GM19043 (cell line): Measurements from ENCODE around the gene SERPING1.

Source experiments
- ATAC-seq: cut with Tn5 transposase; IDR thresholded peaks from one replicate; pipeline ENCODE4 v1.9.1; 2021; ENCODE audit warnings: low read depth; ENCODE audit not compliant: unreplicated experiment

The SERPING1 gene

DNA sequence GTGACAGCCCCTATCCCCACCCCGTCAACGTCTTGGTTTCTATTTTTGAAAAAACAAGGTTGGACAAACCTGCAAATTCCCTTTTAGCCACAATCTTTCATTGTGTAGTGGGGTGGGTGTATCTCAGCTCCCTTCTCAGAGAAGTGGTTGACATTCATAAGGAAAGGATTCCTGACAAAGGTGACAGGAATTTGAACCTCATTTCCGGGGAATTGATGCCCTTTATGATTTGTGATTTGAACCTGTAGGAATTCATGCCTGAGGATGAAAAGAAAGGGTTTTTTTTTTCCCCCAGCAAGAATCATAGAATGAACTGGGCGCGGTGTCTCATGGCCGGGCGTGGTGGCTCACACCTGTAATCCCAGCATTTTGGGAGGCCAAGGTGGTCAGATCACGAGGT, 37.8 kb downstream of the SERPING1 start:
- no peak for ATAC-seq

- ATAC-seq: no peak
These were observed 40.1 kb downstream of the SERPING1 start for GRCh38 chr11:57637626-57638004.

- ATAC-seq: peak; percentile 51
These were observed 40.7 kb downstream of the SERPING1 start for GRCh38 chr11:57638005-57638781.

- ATAC-seq: no peak
These were observed 41.4 kb downstream of the SERPING1 start for GRCh38 chr11:57638811-57639320.

- ATAC-seq: no peak
These were observed 42.0 kb downstream of the SERPING1 start for GRCh38 chr11:57639321-57640067.

DNA sequence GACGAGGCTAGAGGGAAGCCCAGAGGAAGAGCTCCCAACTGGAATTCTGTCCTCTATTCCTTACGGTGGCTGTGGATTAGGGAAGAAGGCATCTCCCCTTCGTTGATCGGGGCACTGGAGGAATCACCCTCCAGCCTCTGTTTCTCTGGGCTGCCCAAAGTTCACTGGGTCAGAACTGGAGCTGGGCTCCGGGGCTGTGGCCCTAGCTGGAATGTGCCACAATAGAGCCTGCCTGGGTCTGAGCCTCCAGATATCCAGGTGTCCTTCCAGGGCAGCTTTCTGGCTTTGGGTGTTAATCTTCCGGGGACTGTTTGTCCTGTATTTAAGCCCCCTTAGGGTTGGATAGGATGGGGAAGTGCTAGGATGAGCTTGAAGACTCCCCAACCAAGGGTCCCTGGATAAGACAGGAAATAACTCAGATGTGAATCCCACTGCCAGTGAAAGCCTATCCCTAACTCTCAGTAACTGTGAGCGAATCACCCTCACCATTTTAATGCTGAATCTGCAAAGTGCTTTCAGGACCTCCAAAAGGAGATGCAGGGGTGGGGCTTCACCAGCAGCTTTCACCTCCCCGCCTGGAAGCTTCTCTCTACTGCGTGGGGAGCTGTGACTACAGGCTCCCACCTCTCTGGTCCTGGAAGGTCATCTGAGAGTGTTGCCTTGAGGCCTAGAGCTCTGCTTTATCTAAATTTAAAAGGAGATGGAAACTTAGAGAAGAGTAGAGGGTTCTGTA, 42.7 kb downstream of the SERPING1 start:
- ATAC-seq: no peak

DNA sequence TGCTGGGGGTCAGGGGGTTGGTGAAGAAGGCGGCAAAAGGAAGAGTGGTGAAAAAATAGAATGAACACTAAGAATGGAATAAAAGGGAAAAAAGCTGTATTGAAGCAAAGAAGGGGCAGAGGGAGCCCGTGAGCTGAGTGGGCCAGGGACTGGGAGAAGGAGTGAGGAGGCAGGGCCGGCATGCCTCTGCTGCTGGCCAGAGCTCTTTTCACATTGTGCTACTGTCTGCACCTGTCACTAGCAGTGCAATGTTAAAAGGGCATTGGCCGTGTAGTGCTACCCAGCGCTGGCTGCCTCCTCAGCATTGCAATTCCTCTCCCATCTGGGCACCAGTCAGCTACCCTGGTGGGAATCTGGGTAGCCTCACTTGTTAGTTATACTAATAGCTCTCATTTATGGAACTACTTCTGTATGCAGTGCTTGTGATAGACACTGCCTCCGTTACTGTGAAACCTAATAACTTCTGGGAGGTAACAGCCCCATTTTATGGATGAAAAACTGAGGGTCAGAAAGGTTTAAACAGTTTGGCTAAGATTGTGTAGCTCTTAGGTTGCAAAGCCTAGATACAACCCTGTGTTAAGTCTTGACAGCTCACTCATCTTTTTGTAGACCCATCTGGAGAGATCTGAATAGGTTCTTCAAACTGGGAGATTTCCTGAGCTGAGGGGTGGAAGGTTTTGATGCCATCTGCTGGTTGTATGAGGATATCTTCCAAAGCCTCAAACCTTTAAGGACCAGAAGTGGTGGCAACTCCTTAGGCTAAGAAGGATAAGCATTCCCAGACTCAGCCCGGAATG, 43.7 kb downstream of the SERPING1 start:
- no peak for ATAC-seq

DNA sequence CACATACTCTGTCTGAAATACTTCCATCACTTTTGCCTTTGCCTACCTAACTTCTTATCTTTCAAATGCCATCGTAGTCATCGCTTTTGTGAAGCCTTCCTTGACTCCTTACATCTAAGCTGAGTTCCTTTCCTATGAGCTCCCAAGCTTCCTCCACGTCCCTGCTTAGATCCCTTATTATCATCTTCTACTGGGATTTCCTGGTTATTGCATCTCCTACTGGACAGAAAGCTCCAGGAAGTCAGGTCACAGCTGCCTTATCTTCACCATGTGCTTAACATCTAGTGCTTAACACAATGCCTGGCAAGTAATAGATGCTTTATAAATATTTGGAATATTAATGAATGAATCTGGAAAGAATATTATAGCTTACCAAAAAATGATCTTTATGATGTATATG, 46.3 kb downstream of the SERPING1 start:
- no peak for ATAC-seq

- no peak for ATAC-seq
These were observed 47.5 kb downstream of the SERPING1 start for GRCh38 chr11:57644748-57645688.

DNA sequence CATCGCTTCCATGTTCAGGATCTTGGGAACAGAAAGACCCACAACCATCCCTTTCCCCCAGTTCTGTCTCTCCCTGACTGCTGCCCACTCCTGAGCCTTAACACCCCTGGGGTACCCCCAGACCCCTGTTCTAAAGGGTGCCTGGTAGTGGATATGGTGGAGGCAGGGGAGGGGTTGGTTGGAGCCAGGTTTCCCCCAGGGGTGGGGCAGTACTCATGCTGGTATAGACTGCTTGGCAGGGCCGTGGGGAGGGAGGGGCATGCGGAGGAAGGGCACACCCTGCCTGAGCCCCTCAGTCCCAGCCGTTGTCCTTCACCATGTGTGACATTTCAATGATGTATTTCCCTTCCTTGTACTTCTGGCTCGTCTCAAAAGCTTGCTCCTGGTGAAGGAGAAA, 48.2 kb downstream of the SERPING1 start:
- no peak for ATAC-seq

GRCh38 chr11:57646194-57646798, 48.8 kb downstream of the SERPING1 start:
- ATAC-seq: no peak

DNA sequence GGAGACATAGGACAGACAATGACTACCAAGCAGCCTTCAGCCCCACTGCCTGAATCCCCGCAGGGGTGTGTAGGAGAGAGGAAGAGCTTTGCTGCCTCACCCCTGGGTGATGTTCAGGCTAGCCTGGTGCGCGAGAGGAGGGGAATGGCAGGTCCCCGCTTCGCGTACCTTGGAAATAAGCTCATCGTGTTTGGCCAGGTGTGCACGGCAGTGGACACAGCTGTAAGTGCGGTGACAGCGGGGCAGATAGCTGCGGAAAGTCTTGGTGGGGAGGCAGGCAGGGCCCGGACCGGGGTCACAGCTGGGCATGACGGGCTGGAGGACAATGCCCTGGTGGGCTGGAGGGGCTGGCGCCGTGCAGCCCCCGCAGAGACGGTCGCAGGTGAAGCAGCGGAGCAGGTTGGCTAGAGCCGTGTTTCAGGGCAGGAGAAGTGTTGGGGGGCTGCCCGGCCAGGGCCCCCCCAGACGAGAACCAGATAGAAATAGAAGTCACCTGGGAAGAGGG, 49.4 kb downstream of the SERPING1 start:
- ATAC-seq: no peak

DNA sequence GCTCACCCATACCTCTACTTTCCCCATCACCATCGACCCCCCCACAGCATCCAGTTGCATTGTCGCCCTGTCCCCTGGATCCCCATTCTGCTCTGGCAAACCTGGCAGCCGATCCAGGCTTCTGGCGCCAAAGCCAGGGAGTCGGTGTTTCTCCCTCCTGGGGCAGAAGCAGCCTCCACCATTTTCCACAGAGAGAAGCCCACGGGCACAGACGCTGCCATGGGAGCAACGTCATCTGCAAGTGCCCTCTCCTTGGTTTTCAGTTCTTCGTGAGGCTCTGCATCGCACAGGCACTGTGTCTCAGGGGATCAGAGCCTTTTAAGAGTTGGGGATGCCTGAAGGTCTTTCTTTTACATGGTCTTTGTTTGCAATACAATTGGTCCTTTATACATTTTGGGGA, 49.9 kb downstream of the SERPING1 start:
- ATAC-seq: no peak

DNA sequence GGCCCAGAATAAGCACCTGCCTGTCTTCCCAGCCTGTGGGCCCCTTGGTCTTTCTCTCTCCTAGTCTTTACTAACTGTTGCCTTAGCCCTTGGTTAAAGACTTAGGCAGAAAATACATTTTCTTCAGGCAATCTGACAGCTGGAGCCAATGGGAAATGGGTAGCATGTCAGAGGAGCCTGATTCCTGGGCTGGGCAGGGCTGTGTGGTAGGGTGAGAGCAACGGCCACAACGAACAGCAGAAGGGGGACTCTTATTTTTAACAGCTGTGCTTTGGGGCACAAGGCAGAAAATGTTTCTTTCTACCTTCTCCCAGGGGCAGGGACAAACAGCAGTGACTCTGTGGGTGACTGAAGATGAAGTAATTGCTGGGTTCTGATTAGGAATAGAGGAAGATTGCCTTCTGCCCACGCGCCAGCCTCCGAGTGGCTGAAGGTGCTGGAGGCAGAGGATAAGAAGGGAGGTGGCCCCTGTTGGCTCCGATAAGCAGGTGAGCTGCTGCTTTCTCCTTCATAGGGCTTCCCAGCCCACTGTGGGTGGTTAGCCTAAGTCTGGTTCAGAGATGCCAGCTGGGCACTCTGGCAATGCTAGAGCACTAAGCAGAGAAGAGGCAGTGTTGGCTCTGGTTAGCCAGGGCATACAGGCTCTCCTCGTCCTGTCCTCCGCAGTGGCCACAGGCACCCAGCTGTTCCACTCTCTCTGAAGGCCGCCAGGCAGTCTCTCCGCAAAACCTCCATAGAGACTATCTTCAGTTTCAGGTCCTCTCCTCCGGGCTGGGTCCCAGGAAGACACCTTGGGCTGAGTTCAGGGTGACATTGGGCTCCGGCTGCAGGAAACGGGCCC, 50.7 kb downstream of the SERPING1 start:
- peak; percentile 33 for ATAC-seq

GRCh38 chr11:57648801-57649735, 51.6 kb downstream of the SERPING1 start:
- no peak for ATAC-seq

- ATAC-seq: no peak
These were observed 52.6 kb downstream of the SERPING1 start, which contains the start of gene YPEL4 for GRCh38 chr11:57649826-57650738. Gene YPEL4, minus strand, starts transcription at chr11:57649912. Its CDS starts 2,805 bp downstream, at chr11:57647107.
